Esophagus muscularis mucosa (tissue), 4 donors: ENCODE data around the gene TLE2.

Experiments used
- CTCF ChIP-seq, 3 experiments: fragments of 200-600 bp in 2 of 3; fragments of 450-650 bp in 1 of 3; sonication (generic) in 2 of 3; IDR thresholded peaks; one replicate each; pipeline ENCODE4 v1.5.1; 2017 to 2019; ENCODE audit warnings: antibody characterized with exemption in 3 of 3, mild to moderate bottlenecking in 2 of 3, moderate library complexity in 1 of 3
- EP300 ChIP-seq: sonication (generic); formaldehyde crosslinking; IDR thresholded peaks from one replicate; pipeline ENCODE4 v1.6.1; 2017; ENCODE audit warnings: antibody characterized with exemption
- POLR2A ChIP-seq: fragments of 450-650 bp; IDR thresholded peaks from one replicate; pipeline ENCODE4 v1.6.1; 2017; ENCODE audit warnings: antibody characterized with exemption, moderate library complexity, mild to moderate bottlenecking, low read depth
- POLR2AphosphoS5 ChIP-seq, 2 donors: sonication (generic); formaldehyde crosslinking; IDR thresholded peaks; one replicate each; pipeline ENCODE4 v1.6.1; 2017; ENCODE audit warnings: antibody characterized with exemption in 2 of 2

- TF ChIP-seq POLR2AphosphoS5 (IDR thresholded peaks at IDR 0.05) (no peak), CTCF (IDR thresholded peaks at IDR 0.05) (no peak), POLR2A (no peak), EP300 (no peak)
These were observed 26.0 kb downstream of the TLE2 start for GRCh38 chr19:3003046-3003445.
